VCaP (cell line): ENCODE data around the gene PAK1.

Source experiments
- H3K27ac ChIP-seq: fragments of 450-650 bp; 2 replicates; pipeline ENCODE4 v1.5.1; 2017
- CTCF ChIP-seq: fragments of 450-650 bp; conservative IDR thresholded peaks from 2 replicates; pipeline ENCODE4 v1.5.1; 2017; ENCODE audit warnings: mild to moderate bottlenecking, moderate library complexity

PAK1 gene

GRCh38 chr11:77473801-77474683 is at the start of gene PAK1:
PAK1 (minus strand) TSS chr11:77474094; CDS start chr11:77392520, 81,574 bp downstream.
- H3K27ac ChIP-seq, result peak within 1 kb of the TSS; percentile 89
- peak; percentile 66 for TF ChIP-seq CTCF

- TF ChIP-seq CTCF, result no peak
- no peak overlapping the region for H3K27ac ChIP-seq
Measured at GRCh38 chr11:77522215-77522614, 48.3 kb upstream of the PAK1 start.

- no peak for TF ChIP-seq CTCF
- H3K27ac ChIP-seq, result no peak overlapping the region
Measured at GRCh38 chr11:77519847-77520246, 46.0 kb upstream of the PAK1 start.

GRCh38 chr11:77518471-77518870 is 44.6 kb upstream of the PAK1 start:
- no peak overlapping the region for H3K27ac ChIP-seq
- TF ChIP-seq CTCF, result no peak

- no peak for TF ChIP-seq CTCF
- H3K27ac ChIP-seq, result no peak overlapping the region
Measured at GRCh38 chr11:77517753-77518152, 43.9 kb upstream of the PAK1 start.

- no peak overlapping the region for H3K27ac ChIP-seq
- no peak for TF ChIP-seq CTCF
Measured at GRCh38 chr11:77517226-77517625, 43.3 kb upstream of the PAK1 start.

GRCh38 chr11:77515483-77515882 is 41.6 kb upstream of the PAK1 start:
- no peak overlapping the region for H3K27ac ChIP-seq
- no peak for TF ChIP-seq CTCF
